Gastroesophageal sphincter (tissue), 3 donors: ENCODE data around the gene NDUFA7.

Experiments used
- POLR2A ChIP-seq, 2 donors: fragments of 450-650 bp; IDR thresholded peaks; one replicate each; pipeline ENCODE4 v1.6.1; 2017; ENCODE audit warnings: antibody characterized with exemption in 2 of 2, mild to moderate bottlenecking in 2 of 2, moderate library complexity in 1 of 2
- TF ChIP-seq, protein P1 (sequence below), 4 experiments: fragments of 200-600 bp in 2 of 4; fragments of 450-650 bp in 2 of 4; sonication (generic) in 1 of 4; IDR thresholded peaks; one replicate each; pipeline ENCODE4 v1.5.1; 2017 to 2019; ENCODE audit warnings: antibody characterized with exemption in 4 of 4, mild to moderate bottlenecking in 2 of 4, moderate library complexity in 2 of 4

DNA sequence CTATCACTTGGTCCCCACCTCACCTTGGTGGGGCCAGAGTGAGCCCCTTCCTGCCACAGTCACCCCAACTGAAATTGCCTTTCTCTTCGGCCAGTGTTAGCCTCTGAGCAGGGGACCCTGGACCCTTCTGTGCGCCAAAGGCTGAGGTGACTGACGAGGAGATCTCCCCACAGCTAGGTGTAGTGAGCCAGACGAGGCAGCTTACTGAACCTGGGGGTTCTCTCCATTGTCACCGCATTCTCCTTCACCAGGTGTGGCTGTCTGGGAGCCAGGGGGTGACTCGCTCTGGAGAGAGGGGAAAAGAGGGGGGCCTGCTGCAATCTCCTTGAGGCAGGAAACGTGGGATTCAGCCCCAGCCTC, 1.4 kb upstream of the NDUFA7 start:
- TF ChIP-seq POLR2A (IDR thresholded peaks at IDR 0.05) = no peak
- TF ChIP-seq, protein P1, sequence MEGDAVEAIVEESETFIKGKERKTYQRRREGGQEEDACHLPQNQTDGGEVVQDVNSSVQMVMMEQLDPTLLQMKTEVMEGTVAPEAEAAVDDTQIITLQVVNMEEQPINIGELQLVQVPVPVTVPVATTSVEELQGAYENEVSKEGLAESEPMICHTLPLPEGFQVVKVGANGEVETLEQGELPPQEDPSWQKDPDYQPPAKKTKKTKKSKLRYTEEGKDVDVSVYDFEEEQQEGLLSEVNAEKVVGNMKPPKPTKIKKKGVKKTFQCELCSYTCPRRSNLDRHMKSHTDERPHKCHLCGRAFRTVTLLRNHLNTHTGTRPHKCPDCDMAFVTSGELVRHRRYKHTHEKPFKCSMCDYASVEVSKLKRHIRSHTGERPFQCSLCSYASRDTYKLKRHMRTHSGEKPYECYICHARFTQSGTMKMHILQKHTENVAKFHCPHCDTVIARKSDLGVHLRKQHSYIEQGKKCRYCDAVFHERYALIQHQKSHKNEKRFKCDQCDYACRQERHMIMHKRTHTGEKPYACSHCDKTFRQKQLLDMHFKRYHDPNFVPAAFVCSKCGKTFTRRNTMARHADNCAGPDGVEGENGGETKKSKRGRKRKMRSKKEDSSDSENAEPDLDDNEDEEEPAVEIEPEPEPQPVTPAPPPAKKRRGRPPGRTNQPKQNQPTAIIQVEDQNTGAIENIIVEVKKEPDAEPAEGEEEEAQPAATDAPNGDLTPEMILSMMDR (IDR thresholded peaks at IDR 0.05) = no peak
